ENCODE results near the gene MAP3K21.

The MAP3K21 gene

GRCh38 chr1:233390842-233391737, 63.6 kb downstream of the MAP3K21 start:
- FAIRE-seq = no peak

GRCh38 chr1:233393084-233393840, 65.7 kb downstream of the MAP3K21 start:
- FAIRE-seq = no peak

GRCh38 chr1:233393926-233394680, 66.6 kb downstream of the MAP3K21 start:
- no peak for FAIRE-seq

GRCh38 chr1:233394860-233395717, 67.6 kb downstream of the MAP3K21 start:
- peak; percentile 89 for FAIRE-seq

- no peak for FAIRE-seq
Observed at GRCh38 chr1:233395863-233396646, 68.5 kb downstream of the MAP3K21 start.

- FAIRE-seq = no peak
Observed at GRCh38 chr1:233406339-233406960, 78.9 kb downstream of the MAP3K21 start.

- no peak for FAIRE-seq
Observed at GRCh38 chr1:233406994-233407631, 79.6 kb downstream of the MAP3K21 start.

- no peak for FAIRE-seq
Observed at GRCh38 chr1:233409540-233409939, 82.0 kb downstream of the MAP3K21 start.

GRCh38 chr1:233410906-233411305, 83.4 kb downstream of the MAP3K21 start:
- no peak for FAIRE-seq

- no peak for FAIRE-seq
Observed at GRCh38 chr1:233412812-233413211, 85.3 kb downstream of the MAP3K21 start.

- FAIRE-seq = no peak
Observed at GRCh38 chr1:233421293-233421692, 93.8 kb downstream of the MAP3K21 start.

GRCh38 chr1:233424779-233425178, 97.3 kb downstream of the MAP3K21 start:
- FAIRE-seq = no peak

- no peak for FAIRE-seq
Observed at GRCh38 chr1:233427907-233428306, 100.4 kb downstream of the MAP3K21 start.

GRCh38 chr1:233431753-233432403, 104.4 kb downstream of the MAP3K21 start:
- no peak for FAIRE-seq

GRCh38 chr1:233432916-233433315, 105.4 kb downstream of the MAP3K21 start:
- no peak for FAIRE-seq

- FAIRE-seq = no peak
Observed at GRCh38 chr1:233433436-233434210, 106.1 kb downstream of the MAP3K21 start.

All from endometrium (tissue), 2 donors.